SKM-1 treated with dmso at 0.1 percent for 144 hours (cell line): Measurements from ENCODE around the gene OR2A12.
"Not testable (repeated sequence)": the region's sequence is repeated elsewhere in the genome, so short reads cannot be mapped to it uniquely, and the experiment has no call there.

Experiments
- DNase-seq: peaks from one replicate; lab custom pipeline; 2025; ENCODE audit not compliant: unreplicated experiment; lab: John Stamatoyannopoulos, UW

Gene OR2A12

GRCh38 chr7:144085978-144086377 is at the start of gene OR2A12:
TSS of gene OR2A12 (plus strand) at chr7:144086278. CDS start at chr7:144095108, 8,830 bp downstream.
- DNase-seq = no peak

- DNase-seq = no peak
Observed at GRCh38 chr7:144036302-144036885, 49.7 kb upstream of the OR2A12 start.

DNA sequence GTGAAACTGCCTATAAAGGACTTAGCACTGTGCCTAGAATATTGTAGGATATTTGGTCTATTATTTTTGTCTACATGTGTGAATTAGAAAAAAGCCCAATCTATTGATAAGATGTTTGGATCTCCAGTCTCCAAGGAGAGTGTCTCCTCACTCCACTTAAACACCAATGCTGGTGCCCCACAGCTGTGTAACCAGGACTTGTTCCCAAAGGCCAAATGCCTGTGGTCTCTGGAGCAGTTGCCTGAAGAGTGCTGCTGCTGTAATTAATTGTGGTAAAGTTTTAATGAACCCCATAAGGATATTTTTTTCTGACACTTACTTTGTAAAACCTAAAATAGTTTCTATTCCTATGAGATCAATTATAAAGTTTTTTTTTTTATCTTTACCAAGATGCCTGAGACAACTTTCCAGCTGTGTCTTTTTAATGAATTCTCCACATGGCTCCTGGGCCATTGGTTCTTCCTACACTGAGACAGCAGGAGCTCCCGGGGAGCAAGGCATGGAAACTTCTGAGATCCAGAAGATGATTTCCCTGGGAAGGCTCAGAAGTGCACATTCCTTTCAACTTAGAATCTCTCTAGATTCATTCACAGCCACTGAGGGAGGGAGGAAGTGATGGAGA is 48.6 kb upstream of the OR2A12 start:
- DNase-seq = no peak

- no peak for DNase-seq
Observed at GRCh38 chr7:144038887-144039286, 47.2 kb upstream of the OR2A12 start.

DNA sequence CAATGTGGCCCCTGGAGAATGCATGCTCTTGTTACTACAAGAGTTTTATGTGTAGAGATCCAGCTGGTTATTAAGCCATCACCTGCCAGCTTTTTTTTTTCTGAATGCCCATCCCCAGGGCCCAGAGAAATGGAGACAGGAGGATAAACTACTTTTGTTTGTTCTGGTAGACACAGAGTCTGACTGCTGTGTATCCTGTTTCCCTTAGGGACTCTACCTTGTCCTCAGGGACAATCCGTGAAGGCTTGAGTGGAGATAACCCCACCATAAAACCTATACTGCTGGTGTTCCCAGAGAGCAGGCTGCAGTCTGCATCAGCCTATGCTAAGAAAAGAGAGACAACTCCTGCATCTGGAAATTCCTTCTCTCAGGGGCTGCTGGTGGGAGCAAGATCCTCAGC is 37.4 kb upstream of the OR2A12 start, which contains the start of gene OR2A5:
OR2A5 (plus strand) TSS at position 301 of the 400 bp plus-strand sequence. CDS start 1,454 bp downstream, outside the sequence.
- no peak for DNase-seq

GRCh38 chr7:144049491-144049890 is 36.6 kb upstream of the OR2A12 start:
- no peak for DNase-seq

DNA sequence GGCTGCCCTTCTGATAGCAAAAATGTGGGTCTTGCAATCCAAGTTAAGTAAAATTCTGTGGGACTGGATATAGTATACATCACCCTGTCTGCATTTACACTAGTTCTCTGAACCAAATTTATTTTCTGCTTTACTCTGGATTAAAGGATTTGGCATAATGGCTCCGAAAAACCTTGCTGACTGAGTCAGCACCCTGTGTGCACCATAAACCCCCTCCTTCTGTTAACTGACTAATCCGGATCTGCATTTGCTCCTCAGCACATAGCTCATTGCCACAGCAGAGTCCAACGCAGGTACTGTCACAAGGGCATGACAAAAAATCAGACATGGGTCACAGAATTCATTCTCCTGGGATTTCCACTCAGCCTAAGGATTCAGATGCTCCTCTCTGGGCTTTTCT is 36.0 kb upstream of the OR2A12 start:
- DNase-seq = no peak

GRCh38 chr7:144050884-144051283 is 35.2 kb upstream of the OR2A12 start:
- DNase-seq = not testable (repeated sequence)

DNA sequence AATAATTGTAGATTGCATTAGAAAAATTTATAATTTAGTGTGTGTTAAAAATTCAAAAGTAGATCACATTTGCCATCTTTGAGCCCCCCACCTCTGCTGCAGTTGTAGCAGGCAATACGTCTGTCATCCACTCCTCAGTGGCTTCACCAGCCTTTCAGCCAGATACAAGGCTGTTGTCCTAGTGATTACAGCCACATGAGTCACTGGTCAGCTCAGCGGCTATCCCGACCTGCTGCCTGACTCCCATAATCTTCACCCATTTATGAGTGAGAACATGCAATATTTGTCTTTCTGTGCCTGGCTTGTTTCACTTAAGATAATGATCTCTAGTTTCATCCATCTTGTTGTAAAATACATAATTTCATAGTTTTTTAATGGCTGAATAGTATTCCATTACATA is 28.1 kb upstream of the OR2A12 start:
- no peak for DNase-seq

DNA sequence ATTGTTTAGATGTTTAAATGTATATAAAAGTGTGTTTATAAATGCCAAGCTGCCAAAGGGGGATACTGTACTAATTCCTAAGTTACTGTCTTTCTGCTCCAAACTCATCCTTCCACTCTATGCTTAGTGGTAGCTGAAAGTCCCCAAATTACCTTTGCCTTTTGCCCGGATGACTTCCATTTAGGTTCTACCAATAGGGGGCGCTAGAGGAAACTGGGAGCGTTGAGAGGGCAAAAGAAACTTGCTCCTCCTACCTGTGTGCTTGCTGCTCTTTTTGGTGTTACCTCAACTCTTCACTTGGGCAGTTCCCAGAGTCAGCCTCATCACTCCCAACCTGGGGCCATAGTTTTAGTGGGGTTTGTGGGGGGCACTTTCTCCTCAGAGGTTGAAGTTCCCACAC is 22.4 kb upstream of the OR2A12 start:
- DNase-seq = no peak

DNA sequence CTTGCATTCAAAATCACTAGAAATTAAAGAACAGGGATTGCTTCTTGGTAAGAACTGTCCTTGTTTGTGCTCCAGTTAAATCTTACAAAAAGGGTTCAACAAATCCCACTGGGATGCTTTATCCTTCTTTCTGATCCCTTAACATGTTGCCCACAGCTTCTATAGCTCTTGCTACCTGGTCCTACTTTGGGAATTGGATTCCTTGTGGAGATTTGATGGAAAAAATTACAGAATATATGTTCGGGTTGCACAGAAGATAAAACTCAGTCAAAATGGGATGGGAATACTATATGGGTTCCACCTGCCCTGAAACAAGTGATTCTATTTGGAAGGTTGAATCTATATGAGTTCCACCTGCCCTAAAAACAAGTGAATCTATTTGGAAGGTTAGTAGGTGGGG is 16.6 kb upstream of the OR2A12 start, which contains the start of gene OR2A25:
OR2A25 (plus strand) TSS at position 301 of the 400 bp plus-strand sequence. CDS start 4,409 bp downstream, outside the sequence.
- DNase-seq = no peak

DNA sequence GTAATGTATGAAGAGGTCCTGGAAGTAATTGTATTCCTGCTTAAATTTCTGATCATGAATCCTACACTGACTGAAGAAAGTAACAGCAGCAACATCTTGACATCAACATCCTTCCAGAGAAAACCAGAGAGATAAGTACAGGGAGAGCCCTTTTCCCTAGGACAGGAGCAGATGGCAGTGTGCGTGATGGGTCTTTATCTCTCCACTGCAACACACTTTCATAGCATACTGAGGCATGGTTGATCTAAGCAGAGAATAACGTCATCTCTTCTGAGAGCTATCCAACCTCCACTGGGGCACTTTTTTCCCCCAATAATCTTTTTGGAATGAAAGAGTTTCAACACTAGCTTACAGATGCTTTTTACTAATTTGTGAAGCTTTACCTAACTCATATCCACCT is 16.1 kb upstream of the OR2A12 start:
- DNase-seq = no peak

DNA sequence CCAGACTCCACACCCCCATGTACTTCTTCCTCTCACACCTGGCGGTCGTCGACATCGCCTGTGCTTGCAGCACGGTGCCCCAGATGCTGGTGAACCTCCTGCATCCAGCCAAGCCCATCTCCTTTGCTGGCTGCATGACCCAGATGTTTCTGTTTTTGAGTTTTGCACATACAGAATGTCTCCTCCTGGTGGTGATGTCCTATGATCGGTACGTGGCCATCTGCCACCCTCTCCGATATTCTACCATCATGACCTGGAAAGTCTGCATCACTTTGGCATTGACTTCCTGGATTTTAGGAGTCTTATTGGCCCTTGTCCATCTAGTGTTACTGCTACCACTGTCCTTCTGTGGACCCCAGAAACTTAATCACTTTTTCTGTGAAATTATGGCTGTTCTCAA is 11.7 kb upstream of the OR2A12 start:
- no peak for DNase-seq

DNA sequence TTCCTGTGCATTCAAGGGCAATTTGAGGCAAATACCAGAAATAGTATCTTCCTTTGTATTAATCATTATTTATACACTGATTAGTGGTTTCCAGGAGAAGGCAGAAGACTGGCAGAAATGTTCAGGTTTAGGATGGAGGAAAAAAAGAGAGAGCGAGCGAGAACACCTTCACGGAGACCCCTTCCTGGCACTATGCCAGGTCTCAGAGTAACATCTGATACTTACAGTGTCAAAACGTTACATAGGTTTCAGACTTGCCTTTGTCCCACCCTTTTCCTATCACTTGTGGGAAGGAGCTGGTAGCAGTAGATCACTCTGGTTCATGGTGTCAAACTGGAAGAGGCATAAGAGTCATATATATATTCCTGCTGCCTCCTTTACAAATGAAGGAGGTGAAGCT is 652 bp downstream of the OR2A12 start:
- DNase-seq = no peak

GRCh38 chr7:144087230-144087629 is 1.2 kb downstream of the OR2A12 start:
- DNase-seq = no peak

GRCh38 chr7:144090667-144091066 is 4.6 kb downstream of the OR2A12 start:
- DNase-seq = no peak

DNA sequence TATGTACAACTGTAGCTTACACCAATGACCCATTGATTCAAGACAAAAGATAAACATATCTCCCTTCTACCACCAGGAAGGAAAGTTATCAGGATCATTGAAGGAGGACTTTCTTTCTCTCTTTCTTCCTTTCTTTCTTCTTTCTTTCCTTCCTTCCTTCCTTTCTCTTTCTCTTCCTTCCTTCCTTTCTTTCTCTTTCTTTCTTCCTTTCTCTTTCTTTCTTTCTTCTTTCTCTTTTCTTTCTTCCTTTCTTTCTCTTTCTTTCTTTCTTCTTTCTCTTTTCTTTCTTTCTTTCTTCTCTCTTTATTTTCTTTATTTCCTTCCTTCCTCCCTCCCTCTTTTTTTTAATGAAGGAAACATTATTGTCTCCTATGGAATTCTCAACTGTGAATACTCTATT is 12.7 kb downstream of the OR2A12 start:
- DNase-seq = no peak

DNA sequence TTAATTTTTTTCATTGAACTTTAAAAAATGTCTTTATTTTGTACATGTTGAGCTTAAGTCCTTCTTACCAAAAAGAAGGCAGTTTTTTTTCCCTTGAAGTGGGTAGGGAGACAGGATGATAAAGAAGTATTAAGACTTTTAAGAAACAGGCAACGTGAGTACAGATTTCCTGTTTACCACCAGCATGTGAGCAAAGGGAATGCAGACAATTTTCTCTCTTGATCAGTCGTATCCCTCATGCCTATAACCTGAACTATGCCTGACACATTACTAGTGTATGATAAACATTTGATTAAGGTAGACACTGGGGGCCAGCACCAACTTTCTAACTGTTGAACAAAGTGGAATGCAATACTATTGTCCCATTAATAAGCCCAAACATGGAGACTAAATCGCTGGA is 14.5 kb downstream of the OR2A12 start:
- DNase-seq = no peak

DNA sequence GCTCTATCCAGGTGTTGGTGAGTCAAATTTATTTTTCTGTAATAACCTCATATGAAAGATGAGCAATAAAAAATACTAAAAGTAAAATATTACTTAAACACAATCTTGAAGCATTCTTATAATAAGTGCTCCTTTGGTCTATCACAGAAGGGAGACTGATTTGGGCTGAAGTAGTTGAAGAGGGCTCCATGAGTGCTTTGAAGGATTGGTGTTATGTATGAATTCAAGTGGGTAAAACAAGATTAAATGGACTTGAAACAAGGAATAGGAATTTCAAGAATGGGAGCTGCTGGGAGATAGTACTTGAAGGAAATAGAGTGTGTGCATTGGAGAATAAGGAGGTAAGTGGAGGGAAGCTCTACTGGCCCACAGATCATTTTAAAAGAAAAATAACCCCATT is 16.0 kb downstream of the OR2A12 start:
- DNase-seq = no peak

- DNase-seq = no peak
Observed at GRCh38 chr7:144105211-144105610, 19.1 kb downstream of the OR2A12 start.

DNA sequence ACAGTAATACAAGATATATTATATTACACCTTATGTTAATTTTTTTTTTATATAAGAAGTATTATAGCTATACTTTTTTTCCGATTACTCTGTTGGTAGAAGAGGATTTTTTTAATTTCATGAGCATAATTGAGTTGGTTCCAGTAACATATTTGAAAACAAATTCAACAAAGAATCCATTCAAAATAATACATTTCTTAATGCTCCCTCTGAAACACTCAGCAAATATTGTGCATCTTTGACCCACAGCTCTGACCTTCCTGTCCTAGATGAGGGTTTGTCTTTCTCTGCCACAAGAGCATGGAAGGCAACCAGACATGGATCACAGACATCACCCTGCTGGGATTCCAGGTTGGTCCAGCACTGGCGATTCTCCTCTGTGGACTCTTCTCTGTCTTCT is 23.2 kb downstream of the OR2A12 start, which contains the start of gene OR2A2:
OR2A2 (plus strand) TSS at position 301 of the 400 bp plus-strand sequence; CDS start at position 301, 0 bp downstream.
- DNase-seq = no peak

DNA sequence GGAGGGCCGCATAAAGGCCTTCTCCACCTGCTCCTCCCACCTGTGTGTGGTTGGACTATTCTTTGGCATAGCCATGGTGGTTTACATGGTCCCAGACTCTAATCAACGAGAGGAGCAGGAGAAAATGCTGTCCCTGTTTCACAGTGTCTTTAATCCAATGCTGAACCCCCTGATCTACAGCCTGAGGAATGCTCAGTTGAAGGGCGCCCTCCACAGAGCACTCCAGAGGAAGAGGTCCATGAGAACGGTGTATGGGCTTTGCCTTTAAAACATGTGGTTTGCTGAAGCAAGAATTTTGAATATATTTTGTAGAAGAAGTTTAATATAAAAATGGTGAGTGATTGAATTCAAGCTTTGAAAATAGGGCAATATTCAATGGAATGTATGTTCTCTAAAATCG is 24.2 kb downstream of the OR2A12 start:
- no peak for DNase-seq

DNA sequence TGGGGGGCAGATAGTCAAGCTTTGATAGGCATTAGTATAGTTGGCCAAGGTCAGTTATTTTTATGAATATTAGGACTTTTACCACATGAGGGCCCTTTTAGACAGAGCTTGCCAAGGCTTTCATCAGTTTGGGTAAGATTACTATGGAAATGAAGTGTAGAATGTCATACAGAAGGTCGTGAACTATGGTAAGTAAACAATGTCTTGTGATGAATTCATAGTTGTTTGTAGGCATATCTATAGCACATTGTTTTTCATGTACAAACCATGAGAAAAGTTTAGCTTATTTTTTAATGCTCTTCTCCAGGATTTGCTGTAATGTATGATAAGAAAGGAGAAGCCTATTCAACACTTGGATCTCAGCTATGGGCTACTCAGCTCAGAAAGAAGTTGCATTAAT is 27.6 kb downstream of the OR2A12 start:
- DNase-seq = no peak
